C4-2B (cell line): ENCODE results near the gene ALKBH3.

Source experiments
- CTCF ChIP-seq: fragments of 450-650 bp; conservative IDR thresholded peaks from 2 replicates; pipeline ENCODE4 v1.5.1; 2017; ENCODE audit warnings: mild to moderate bottlenecking
- ZFX ChIP-seq: fragments of 450-650 bp; IDR thresholded peaks from 2 replicates; pipeline ENCODE4 v1.6.1; 2017

DNA sequence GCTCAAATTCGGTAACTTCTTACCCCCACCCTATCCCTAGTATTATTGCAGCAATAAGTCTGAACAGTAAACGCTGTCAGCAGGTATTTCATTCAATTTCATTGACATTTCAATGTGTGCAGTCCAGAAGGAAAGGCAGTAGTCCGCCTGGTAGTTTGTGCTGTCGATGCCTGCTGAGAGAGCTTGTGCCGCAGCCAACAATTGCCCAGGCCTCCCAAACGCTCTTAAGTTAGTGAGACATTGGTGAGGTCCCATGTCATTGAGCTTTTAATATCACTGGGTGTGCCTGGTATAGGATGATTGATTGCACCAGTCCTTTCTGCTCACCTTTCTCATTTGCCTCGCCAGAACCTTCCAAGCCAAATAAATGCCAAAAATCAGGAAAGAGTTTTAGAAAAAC, 28.1 kb downstream of the ALKBH3 start:
- TF ChIP-seq CTCF (no peak), ZFX (no peak)
